OCI-LY7 (cell line): ENCODE data around the gene POLA2. TPM values are rescaled to one million over a fixed set of nuclear protein-coding genes. Genes with fewer than 3 reads are reported as not detected.

ENCODE experiments used
- BruUV-seq: library from RNA; stranded (reverse); fragments of 400-500 nt; replicated peaks from 2 replicates; lab custom pipeline; 2021; lab: Mats Ljungman, UMichigan
- CTCF ChIA-PET: fragments of 300-600 bp; sonication (Branson Sonifier 250); formaldehyde crosslinking; loops from one replicate; lab custom pipeline; 2022; ENCODE audit warnings: antibody characterized with exemption; ENCODE audit not compliant: unreplicated experiment; lab: Charles Lee
- POLR2A ChIA-PET: fragments of 300-600 bp; sonication (Branson Sonifier 250); formaldehyde crosslinking; loops from one replicate; lab custom pipeline; 2022; ENCODE audit warnings: antibody characterized with exemption; lab: Charles Lee
- DNase-seq: peaks from one replicate; pipeline ENCODE4 v3.0.0-alpha.2; 2015; ENCODE audit warnings: low spot score
- H2AFZ ChIP-seq: fragments of 200-600 bp; sonication (generic), shearing (Covaris generic); 2 replicates; pipeline ENCODE4 v1.6.1; 2014; ENCODE audit warnings: mild to moderate bottlenecking, antibody characterized with exemption, low read length, moderate library complexity
- H3K27ac ChIP-seq: fragments of 200-600 bp; sonication (generic); 2 replicates; pipeline ENCODE4 v1.5.1; 2014; ENCODE audit warnings: mixed run types, low read depth, mild to moderate bottlenecking, moderate library complexity, low read length, inconsistent platforms; ENCODE audit not compliant: poor library complexity, severe bottlenecking
- H3K36me3 ChIP-seq: fragments of 200-600 bp; sonication (generic); 2 replicates; pipeline ENCODE4 v1.6.1; 2014; ENCODE audit warnings: mild to moderate bottlenecking, antibody characterized with exemption, low read length, moderate library complexity, mixed read lengths; ENCODE audit not compliant: insufficient read depth
- H3K4me1 ChIP-seq: fragments of 200-600 bp; sonication (generic); 2 replicates; pipeline ENCODE4 v1.5.1; 2014; ENCODE audit warnings: mild to moderate bottlenecking, low read length; ENCODE audit not compliant: insufficient read depth, poor library complexity, severe bottlenecking
- H3K4me2 ChIP-seq: fragments of 200-600 bp; sonication (generic); 2 replicates; pipeline ENCODE4 v1.6.1; 2014; ENCODE audit warnings: mild to moderate bottlenecking, low read length
- H3K4me3 ChIP-seq: fragments of 200-600 bp; sonication (generic); 2 replicates; pipeline ENCODE4 v1.5.1; 2014; ENCODE audit warnings: mild to moderate bottlenecking, low read depth, low read length; ENCODE audit not compliant: poor library complexity, severe bottlenecking
- H3K79me2 ChIP-seq: fragments of 200-600 bp; sonication (generic); 2 replicates; pipeline ENCODE4 v1.6.1; 2016; ENCODE audit warnings: low read depth, mild to moderate bottlenecking, low read length, moderate library complexity, mixed read lengths; ENCODE audit not compliant: insufficient read depth
- H3K9me2 ChIP-seq: fragments of 200-600 bp; sonication (generic); 2 replicates; pipeline ENCODE4 v1.6.1; 2016; ENCODE audit warnings: mild to moderate bottlenecking, low read length, mixed read lengths; ENCODE audit not compliant: insufficient read depth
- H3K9me3 ChIP-seq: fragments of 200-600 bp; sonication (generic); 2 replicates; pipeline ENCODE4 v1.6.1; 2014; ENCODE audit warnings: mild to moderate bottlenecking, mixed run types, low read length, mixed read lengths
- H4K20me1 ChIP-seq: fragments of 200-600 bp; sonication (generic); 2 replicates; pipeline ENCODE4 v1.6.1; 2014; ENCODE audit warnings: mild to moderate bottlenecking, antibody characterized with exemption, low read length, moderate library complexity, mixed read lengths; ENCODE audit not compliant: insufficient read depth
- EZH2phosphoT487 ChIP-seq: fragments of 200-600 bp; sonication (generic); IDR thresholded peaks from 2 replicates; pipeline ENCODE4 v1.6.1; 2018; ENCODE audit warnings: low read depth, borderline replicate concordance, mild to moderate bottlenecking, mixed run types, antibody characterized with exemption, low read length, moderate library complexity, mixed read lengths
- intact Hi-C: fragments of 100-400 bp; cut with micrococcal nuclease; formaldehyde crosslinking; loops from one replicate; pipeline ENCODE4 v1.10.0; 2022; ENCODE audit not compliant: unreplicated experiment
- total RNA-seq, 2 experiments: library from RNA; depleted of rRNA in 1 of 2; stranded (reverse); fragments of >200 nt in 1 of 2; shearing (Covaris generic) in 1 of 2; gene quantifications; 2 replicates each; pipeline ENCODE4 v1.2.3, GENCODE V29; 2014 to 2022
- TF ChIP-seq, protein P1 (sequence below): fragments of 200-600 bp; sonication (generic); conservative IDR thresholded peaks from 2 replicates; pipeline ENCODE4 v1.5.1; 2014; ENCODE audit warnings: mild to moderate bottlenecking, antibody characterized with exemption, low read length, moderate library complexity, mixed read lengths

POLA2 gene
- total RNA-seq, 2 experiments from 2014 or later = 47.5 to 89.1 TPM

DNA sequence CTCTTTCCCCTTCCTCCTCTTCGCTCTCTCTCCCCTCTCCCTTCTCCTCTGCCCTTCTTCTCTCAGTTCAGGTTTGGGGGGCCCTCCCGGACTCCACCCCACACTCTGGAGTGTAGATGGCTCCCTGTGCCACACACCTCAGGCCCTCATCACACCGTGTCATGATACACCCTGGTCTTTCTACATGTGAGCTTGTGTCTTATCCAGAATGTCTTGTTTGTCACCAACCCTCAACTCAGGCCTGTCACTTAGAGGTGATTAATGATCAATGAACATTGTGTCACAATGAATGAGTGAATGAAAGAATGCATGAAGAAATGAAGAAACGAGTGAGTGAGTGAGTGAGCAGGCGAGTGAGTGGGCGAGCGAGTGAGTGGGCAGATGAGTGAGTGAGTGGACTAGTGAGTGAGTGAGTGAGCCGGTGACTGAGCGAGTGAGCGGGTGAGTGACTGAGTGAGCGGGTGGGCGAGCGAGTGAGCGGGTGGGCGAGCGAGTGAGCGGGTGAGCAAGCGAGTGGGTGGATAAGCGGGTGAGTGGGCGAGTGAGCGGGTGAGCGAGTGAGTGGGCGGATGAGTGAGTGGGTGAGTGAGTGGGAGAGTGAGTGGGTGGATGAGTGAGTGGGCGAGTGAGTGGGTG is 46.2 kb upstream of the POLA2 start:
- BruUV-seq = no TSS peak
- Histone ChIP-seq H3K27ac (no peak overlapping the region), H3K9me3 (no peaks in the 10 kb centered on the region), H3K36me3 (peaks cover 5% of the 10 kb centered on the region; the same call in 1 of the 2 replicates), H3K9me2 (no peaks in the 10 kb centered on the region), H2AFZ (no peak overlapping the region), H3K4me1 (no peaks in the 10 kb centered on the region), H3K79me2 (no peaks in the 10 kb centered on the region), H3K4me2 (no peak overlapping the region), H3K4me3 (no peak overlapping the region), H4K20me1 (no peaks in the 10 kb centered on the region)
- CTCF ChIA-PET = no interaction called here
- POLR2A ChIA-PET = no interaction called here
- intact Hi-C loops = no loop called here
- no peak for DNase-seq
- TF ChIP-seq, protein P1, sequence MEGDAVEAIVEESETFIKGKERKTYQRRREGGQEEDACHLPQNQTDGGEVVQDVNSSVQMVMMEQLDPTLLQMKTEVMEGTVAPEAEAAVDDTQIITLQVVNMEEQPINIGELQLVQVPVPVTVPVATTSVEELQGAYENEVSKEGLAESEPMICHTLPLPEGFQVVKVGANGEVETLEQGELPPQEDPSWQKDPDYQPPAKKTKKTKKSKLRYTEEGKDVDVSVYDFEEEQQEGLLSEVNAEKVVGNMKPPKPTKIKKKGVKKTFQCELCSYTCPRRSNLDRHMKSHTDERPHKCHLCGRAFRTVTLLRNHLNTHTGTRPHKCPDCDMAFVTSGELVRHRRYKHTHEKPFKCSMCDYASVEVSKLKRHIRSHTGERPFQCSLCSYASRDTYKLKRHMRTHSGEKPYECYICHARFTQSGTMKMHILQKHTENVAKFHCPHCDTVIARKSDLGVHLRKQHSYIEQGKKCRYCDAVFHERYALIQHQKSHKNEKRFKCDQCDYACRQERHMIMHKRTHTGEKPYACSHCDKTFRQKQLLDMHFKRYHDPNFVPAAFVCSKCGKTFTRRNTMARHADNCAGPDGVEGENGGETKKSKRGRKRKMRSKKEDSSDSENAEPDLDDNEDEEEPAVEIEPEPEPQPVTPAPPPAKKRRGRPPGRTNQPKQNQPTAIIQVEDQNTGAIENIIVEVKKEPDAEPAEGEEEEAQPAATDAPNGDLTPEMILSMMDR = no peak
- no peak for TF ChIP-seq EZH2phosphoT487

DNA sequence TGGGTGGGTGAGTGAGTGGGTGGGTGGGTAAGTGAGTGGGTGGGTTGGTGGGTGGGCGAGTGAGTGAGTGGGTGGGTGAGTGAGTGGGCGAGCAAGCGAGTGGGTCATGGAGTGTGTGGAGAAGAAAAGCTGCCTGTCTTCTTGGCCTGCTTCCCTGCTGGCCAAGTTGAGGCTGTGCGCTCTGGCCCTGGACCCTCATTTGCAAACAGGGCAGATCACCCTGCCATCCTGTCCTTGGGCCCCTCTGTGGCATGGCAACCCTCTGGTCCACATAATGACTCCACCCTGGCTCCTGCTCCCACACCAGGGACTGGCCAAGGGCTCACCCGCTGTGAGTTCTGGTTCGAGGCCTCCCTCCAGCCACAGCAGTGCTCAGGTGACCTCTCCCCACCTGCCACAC is 44.9 kb upstream of the POLA2 start:
- no peak for DNase-seq
- Histone ChIP-seq H3K4me3 (no peak overlapping the region), H3K36me3 (no peaks in the 10 kb centered on the region), H2AFZ (no peak overlapping the region), H3K9me3 (no peaks in the 10 kb centered on the region), H3K4me2 (no peak overlapping the region), H3K9me2 (no peaks in the 10 kb centered on the region), H3K4me1 (no peaks in the 10 kb centered on the region), H3K27ac (no peak overlapping the region), H3K79me2 (no peaks in the 10 kb centered on the region), H4K20me1 (no peaks in the 10 kb centered on the region)
- POLR2A ChIA-PET = no interaction called here
- intact Hi-C loops = no loop called here
- CTCF ChIA-PET = no interaction called here
- no TSS peak for BruUV-seq
- no peak for TF ChIP-seq EZH2phosphoT487
- TF ChIP-seq, protein P1 = no peak
